Measurements from ENCODE around the gene MFSD1.

GRCh38 chr3:158802409-158803268 is 785 bp downstream of the MFSD1 start:
- TF ChIP-seq CTCF (IDR thresholded peaks at IDR 0.05) (no peak), POLR2A (IDR thresholded peaks at IDR 0.05) (no peak)

Data from thyroid gland (tissue), 4 donors.